ENCODE results near the gene SYNE4.

GRCh38 chr19:36047835-36048234, 39.2 kb upstream of the SYNE4 start:
- no peak for TF ChIP-seq CTCF (conservative IDR thresholded peaks at IDR 0.05 in 1 of 2, IDR thresholded peaks at IDR 0.05 in 1 of 2; ENCODE audit: low read depth in 1 of 2, low read length in 2 of 2)
- no peak for TF ChIP-seq EZH2 (IDR thresholded peaks at IDR 0.05; ENCODE audit: low read length, missing control alignments)

All from fibroblast of lung (primary cell).